ENCODE results near the gene POLE. TPM values are rescaled to one million over a fixed set of nuclear protein-coding genes. Genes with fewer than 3 reads are reported as not detected.

POLE gene
- total RNA-seq, 1 donor from 2014 or later: 72.5 TPM

DNA sequence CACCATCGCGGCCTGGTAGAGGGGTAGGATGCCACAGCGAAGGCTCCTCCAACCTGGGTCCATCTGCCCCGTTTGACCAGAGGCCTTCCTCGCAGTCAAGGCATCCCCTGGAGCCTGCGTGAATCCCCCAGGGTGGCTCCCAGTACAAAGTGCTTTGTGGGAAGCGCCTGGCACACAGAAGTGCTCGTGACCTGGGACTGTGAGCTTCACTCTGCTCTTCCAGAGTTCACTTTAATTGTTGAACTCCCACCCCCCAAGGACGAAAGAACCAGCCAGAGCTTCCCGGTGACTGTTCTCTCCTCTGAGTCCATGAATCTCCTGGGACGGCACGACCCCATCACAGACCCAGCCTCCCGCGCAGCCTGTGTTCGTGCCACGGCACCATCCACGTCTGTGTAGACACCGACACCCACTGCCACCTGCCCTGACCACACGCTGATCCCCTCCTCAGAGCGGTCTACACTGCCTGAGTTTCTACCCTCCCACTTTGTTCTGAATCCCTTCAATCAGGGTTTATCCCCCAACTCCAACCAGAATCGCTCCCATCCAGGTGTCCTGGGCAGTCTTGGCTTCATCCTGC lies 52.6 kb downstream of the POLE start:
- Mint-ChIP-seq H3K27ac (ENCODE audit: unreplicated experiment) (no peak overlapping the region), H3K9me3 (ENCODE audit: unreplicated experiment) (no peaks in the 10 kb centered on the region), H3K27me3 (ENCODE audit: unreplicated experiment) (no peaks in the 10 kb centered on the region), H3K4me1 (ENCODE audit: unreplicated experiment) (peaks cover 2% of the 10 kb centered on the region), H3K36me3 (ENCODE audit: unreplicated experiment) (peaks cover 60% of the 10 kb centered on the region), H3K4me3 (ENCODE audit: unreplicated experiment) (no peak overlapping the region)
- DNase-seq (ENCODE audit: extremely low spot score, unreplicated experiment): no peak
- TF ChIP-seq, protein P1, sequence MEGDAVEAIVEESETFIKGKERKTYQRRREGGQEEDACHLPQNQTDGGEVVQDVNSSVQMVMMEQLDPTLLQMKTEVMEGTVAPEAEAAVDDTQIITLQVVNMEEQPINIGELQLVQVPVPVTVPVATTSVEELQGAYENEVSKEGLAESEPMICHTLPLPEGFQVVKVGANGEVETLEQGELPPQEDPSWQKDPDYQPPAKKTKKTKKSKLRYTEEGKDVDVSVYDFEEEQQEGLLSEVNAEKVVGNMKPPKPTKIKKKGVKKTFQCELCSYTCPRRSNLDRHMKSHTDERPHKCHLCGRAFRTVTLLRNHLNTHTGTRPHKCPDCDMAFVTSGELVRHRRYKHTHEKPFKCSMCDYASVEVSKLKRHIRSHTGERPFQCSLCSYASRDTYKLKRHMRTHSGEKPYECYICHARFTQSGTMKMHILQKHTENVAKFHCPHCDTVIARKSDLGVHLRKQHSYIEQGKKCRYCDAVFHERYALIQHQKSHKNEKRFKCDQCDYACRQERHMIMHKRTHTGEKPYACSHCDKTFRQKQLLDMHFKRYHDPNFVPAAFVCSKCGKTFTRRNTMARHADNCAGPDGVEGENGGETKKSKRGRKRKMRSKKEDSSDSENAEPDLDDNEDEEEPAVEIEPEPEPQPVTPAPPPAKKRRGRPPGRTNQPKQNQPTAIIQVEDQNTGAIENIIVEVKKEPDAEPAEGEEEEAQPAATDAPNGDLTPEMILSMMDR (IDR thresholded peaks at IDR 0.05): no peak

DNA sequence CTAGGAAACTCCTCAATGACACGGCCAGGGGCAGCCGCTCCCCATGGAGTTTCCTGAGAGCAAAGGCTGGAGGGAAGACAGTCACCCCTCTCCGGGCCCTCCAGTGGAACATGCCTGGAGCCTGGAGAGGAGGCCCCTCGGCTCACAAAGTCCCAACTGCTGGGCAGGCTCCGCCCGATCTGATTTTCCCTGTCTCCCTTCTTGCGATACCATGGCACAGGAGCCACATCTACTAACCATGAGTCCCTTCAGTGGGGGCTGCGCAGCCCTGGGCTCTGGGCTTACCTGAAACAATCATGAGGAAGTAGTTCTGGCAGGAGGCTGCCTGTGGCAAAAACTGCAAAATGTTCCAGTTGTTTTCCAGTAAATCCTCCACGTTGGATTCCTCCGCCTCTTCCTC lies 53.2 kb downstream of the POLE start:
- Mint-ChIP-seq H3K27ac (ENCODE audit: unreplicated experiment) (no peak overlapping the region), H3K36me3 (ENCODE audit: unreplicated experiment) (peaks cover 63% of the 10 kb centered on the region)
- no peak for DNase-seq (ENCODE audit: extremely low spot score, unreplicated experiment)

DNA sequence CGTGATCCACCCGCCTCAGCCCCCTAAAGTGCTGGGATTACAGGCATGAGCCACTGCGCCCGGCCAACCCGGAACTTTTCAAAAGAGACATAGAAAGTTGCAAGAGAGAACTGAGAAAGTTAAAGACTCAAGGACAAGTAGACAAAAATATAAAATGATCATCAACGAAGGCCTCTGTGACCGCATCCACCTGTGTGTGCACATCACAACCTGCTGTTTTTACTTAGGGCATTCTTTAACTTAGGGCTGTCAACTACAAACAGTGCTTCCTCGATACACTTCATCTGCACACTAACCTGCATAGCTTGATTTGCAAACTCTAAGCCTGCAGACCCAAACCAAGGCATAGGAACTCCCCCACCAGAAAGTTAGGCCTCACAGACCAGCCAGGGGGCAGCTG lies 53.7 kb downstream of the POLE start:
- Mint-ChIP-seq H3K36me3 (ENCODE audit: unreplicated experiment) (peaks cover 64% of the 10 kb centered on the region), H3K9me3 (ENCODE audit: unreplicated experiment) (no peaks in the 10 kb centered on the region)
- no peak for DNase-seq (ENCODE audit: extremely low spot score, unreplicated experiment)

More for the DNA sequence above, 53.2 kb downstream of the POLE start:
- Mint-ChIP-seq H3K4me3 (ENCODE audit: unreplicated experiment) (no peak overlapping the region), H3K27me3 (ENCODE audit: unreplicated experiment) (no peaks in the 10 kb centered on the region), H3K4me1 (ENCODE audit: unreplicated experiment) (peaks cover 2% of the 10 kb centered on the region), H3K9me3 (ENCODE audit: unreplicated experiment) (no peaks in the 10 kb centered on the region)
- TF ChIP-seq, protein P1 (IDR thresholded peaks at IDR 0.05): no peak

DNA sequence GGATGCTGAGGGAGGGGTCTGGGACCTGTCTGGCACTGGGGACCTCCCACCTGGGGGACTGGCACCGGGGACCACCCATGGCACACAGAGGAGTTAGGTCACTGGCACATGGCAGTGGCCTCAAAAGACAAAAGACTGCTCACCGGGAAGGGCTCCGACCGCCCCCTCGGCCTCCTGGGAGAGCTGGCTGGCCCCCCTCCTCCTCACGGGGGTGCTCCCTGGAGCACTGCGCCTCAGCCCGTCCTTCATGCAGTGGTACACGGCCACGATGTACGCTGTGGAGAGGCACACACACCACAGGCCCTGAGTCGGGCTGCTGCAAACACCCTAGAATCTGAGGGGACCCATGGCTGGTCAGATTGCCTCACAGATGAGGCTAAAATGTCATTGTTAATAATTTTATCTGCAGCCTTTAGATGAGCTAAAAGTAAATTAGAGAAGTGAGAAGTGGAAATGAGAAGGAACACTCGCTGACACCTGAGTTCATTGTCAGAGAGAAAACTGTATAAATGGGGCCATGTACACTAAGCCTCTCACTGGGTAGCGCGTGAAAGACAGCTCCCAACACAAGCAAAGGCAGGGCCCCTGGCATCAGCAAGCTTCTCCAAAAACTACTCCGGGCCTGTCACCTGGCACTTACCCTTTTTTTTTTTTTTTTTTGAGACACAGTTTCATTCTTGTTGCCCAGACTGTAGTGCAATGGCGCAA lies 54.5 kb downstream of the POLE start:
- Mint-ChIP-seq H3K27me3 (ENCODE audit: unreplicated experiment) (no peaks in the 10 kb centered on the region), H3K4me3 (ENCODE audit: unreplicated experiment) (no peak overlapping the region), H3K36me3 (ENCODE audit: unreplicated experiment) (peaks cover 62% of the 10 kb centered on the region), H3K4me1 (ENCODE audit: unreplicated experiment) (no peaks in the 10 kb centered on the region), H3K9me3 (ENCODE audit: unreplicated experiment) (no peaks in the 10 kb centered on the region), H3K27ac (ENCODE audit: unreplicated experiment) (no peak overlapping the region)
- no peak for DNase-seq (ENCODE audit: extremely low spot score, unreplicated experiment)
- TF ChIP-seq, protein P1 (IDR thresholded peaks at IDR 0.05): no peak

More for the DNA sequence above, 53.7 kb downstream of the POLE start:
- Mint-ChIP-seq H3K27me3 (ENCODE audit: unreplicated experiment) (no peaks in the 10 kb centered on the region), H3K4me1 (ENCODE audit: unreplicated experiment) (no peaks in the 10 kb centered on the region), H3K27ac (ENCODE audit: unreplicated experiment) (no peak overlapping the region), H3K4me3 (ENCODE audit: unreplicated experiment) (no peak overlapping the region)
- TF ChIP-seq, protein P1 (IDR thresholded peaks at IDR 0.05): no peak

DNA sequence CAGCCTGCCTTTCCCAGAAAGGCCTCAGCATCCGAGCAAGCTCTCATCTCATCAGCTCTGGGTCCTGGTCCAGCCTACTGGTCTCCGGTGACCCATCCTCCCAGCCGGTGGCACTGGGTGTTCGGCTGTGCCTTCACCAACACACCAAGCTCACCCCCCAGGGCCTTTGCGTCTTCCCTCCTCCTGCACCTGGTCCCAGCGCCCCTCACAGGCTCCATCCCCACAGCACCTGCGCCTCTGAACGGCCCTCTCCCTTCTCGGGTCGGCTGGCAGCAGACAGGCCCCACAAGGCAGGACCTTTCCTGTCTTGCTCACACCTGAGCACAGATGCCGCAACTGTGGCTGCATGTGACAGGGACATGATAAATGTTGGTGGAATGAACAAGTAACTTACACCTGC lies 55.5 kb downstream of the POLE start:
- DNase-seq (ENCODE audit: extremely low spot score, unreplicated experiment): no peak
- H3K36me3 Mint-ChIP-seq (ENCODE audit: unreplicated experiment): peaks cover 58% of the 10 kb centered on the region
- TF ChIP-seq, protein P1 (IDR thresholded peaks at IDR 0.05): no peak
- H3K27me3 Mint-ChIP-seq (ENCODE audit: unreplicated experiment): no peaks in the 10 kb centered on the region
- no peak overlapping the region for H3K27ac Mint-ChIP-seq (ENCODE audit: unreplicated experiment)
- no peaks in the 10 kb centered on the region for H3K4me1 Mint-ChIP-seq (ENCODE audit: unreplicated experiment)
- no peak overlapping the region for H3K4me3 Mint-ChIP-seq (ENCODE audit: unreplicated experiment)
- H3K9me3 Mint-ChIP-seq (ENCODE audit: unreplicated experiment): no peaks in the 10 kb centered on the region

All from osteocyte (in vitro differentiated cells).